HG02610 (cell line): ENCODE results near the gene RAB28.

Experiments used
- ATAC-seq: cut with Tn5 transposase; IDR thresholded peaks from one replicate; pipeline ENCODE4 v1.9.1; 2021; ENCODE audit warnings: mild to moderate bottlenecking, moderate library complexity; ENCODE audit not compliant: unreplicated experiment

Gene RAB28

GRCh38 chr4:13484122-13484748, at the start of gene RAB28:
TSS of gene RAB28 (minus strand) at chr4:13484340.
- peak; percentile 97 for ATAC-seq

- ATAC-seq, result no peak
These were observed 47.5 kb upstream of the RAB28 start for GRCh38 chr4:13531625-13531998.

DNA sequence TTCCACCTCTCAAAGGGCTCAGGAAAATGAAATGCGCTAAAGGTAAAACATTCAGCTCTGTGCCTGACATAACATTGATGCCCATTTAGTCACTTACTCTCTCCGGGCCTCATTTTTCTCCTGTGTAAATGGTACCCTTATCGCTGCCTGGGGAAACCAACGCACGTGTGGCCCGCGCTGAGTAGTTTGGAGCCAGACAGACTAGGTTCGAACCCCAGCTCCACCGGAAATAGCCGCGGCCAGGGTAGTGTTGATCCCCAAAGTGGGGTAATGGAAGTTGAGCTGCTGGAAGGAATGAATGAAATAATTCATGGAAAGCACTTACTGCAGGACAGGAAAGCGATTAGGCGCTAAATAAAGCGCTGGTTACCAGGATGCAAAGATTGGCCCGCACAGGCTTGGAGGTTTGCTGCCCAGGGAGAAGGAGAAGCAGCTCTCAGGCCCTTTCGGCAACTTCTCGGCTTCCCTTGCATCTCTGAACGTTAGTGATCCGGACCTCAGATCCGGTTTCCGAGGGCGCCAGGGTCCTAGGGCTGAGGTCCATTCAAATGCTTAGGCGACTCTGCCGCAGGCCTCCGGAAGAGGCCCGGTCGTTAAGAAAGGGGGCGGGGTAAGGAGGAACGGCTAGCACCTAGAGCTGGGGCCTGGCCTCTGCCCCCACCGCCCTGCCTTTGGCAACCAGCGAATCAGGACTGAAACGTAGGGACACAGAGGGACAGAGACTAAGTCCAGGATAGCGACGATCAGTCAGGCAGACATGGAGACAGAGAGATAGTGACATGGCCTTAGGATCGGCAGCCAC, 46.9 kb upstream of the RAB28 start:
- ATAC-seq, result no peak

DNA sequence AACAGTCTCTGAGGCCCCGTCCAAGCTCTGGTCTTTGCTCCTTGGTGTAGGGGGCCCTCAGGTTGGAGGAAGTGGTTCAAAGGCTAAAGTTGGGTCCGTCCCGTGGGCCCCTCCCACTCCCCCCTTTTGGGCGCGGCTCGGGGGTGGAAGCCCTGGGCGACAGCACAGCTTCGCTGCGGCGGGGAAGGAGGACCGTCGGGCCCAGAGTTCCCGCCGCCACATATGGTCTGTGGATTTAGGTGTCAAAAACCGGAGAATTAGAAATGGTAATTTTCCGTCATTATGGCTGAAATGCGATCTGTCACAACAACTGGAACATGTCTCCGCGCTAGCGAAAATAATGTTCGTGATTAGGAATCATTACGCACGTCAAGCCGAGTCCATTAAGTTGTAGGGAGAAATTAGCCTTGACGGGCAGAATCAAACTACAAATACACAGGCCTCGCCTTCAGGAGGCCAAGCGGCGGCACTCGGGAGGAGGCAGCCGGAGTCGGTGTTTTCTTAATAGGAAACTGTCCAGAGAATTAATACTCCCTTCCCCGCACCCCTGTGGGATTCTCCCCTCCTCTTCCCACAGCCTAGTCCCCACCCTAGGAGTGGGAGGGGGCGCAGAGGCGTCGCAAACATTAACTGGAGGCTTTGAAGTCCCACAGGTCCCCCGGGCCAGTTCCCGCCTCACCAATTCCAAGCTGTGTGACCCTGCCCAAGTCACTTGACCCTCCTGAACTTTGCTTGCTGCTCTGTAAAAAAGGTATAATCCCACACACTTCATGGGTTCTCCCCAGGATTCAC, 45.2 kb upstream of the RAB28 start:
- no peak for ATAC-seq

DNA sequence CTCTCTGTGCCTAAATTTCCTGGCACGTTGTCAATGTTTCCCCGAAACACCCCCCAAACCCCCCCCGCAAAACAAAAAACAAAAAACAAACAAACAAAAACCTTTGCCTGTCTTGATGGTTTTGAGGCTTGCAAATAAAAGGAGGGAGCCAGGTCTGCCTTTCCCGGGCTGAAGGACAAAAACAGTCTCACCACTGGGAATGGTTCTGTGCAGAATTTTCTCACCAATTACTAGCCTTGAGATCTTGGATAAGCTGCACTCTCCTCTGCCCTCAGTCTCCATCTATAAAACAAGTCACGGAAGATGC, 44.6 kb upstream of the RAB28 start:
- ATAC-seq, result no peak

GRCh38 chr4:13527981-13528820, 44.1 kb upstream of the RAB28 start:
- ATAC-seq, result peak; percentile 76

GRCh38 chr4:13527192-13527980, 43.2 kb upstream of the RAB28 start:
- ATAC-seq, result peak; percentile 24

DNA sequence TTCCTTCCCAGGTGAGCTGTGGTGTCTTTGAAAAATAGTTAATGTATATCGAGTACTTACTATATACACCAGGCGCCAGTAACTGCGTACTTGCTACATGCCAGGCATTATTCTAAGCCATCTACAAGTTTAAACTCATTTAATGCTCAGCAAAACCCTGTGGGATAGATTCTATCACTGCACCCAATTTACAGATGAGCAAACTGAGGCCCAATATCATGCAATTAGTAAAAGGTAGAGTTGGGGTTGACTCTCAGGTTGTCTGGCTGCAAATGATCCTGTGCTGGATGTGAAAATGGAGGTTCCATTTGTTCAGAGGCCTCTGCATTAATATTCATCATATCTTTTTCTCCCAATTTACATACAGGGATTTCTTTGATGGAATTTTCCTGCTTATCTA, 42.5 kb upstream of the RAB28 start:
- no peak for ATAC-seq

DNA sequence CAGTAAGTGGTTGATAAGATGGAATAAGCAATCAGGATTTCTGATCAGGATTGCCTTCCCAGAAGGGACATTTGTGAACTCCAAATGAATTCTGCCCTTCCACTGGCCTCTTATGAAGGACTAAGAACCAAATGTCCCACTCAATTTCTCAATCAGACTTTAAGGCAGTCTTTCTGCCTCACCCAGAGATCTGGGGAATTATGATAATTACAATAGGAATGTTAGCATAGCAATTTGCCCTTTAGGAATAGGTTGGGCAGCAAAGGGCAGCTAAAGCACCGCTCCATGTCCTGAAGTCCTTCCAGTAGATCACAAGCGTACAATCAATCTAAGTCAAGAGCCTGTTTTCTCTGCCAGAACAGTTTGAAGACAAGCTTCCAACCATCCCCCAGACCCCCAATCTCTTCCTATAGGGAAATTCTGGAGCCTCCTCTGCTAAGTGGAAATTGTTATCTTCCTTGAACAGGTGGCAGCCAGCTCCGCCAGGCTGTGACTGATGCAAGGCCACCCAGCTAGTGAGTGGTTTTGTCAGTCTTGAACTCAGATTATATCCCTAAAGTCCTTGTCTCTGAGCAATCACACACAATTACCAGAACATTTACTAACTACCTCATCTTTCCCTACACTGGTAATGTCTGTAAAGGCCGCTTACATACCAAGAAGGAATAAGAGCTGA, 41.6 kb upstream of the RAB28 start:
- no peak for ATAC-seq

GRCh38 chr4:13524504-13525243, 40.5 kb upstream of the RAB28 start:
- no peak for ATAC-seq

GRCh38 chr4:13523591-13524503, 39.7 kb upstream of the RAB28 start:
- ATAC-seq, result no peak

- no peak for ATAC-seq
These were observed 39.0 kb upstream of the RAB28 start for GRCh38 chr4:13523105-13523477.

GRCh38 chr4:13522282-13523104, 38.4 kb upstream of the RAB28 start:
- ATAC-seq, result no peak

DNA sequence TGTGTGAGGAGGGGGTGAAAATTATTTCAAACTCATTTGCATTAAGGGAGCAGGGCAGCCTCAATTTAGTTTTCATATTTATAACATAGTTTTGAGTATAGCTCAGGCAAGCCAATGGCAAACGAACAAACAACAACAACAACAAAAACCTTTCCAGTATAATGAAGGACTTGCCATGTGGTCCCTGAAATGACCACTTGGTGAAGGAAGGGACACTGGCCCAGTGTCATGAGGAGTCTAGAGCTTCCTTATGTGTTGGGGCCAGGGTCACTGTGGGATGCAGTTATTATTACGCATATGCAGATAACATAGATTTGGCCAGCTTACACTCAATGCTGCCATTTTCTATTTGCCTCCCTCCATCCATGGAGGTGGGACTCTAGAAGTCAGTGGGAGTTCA, 36.9 kb upstream of the RAB28 start:
- no peak for ATAC-seq

- no peak for ATAC-seq
These were observed 32.2 kb upstream of the RAB28 start for GRCh38 chr4:13516315-13516860.

- no peak for ATAC-seq
These were observed 31.1 kb upstream of the RAB28 start for GRCh38 chr4:13515268-13515667.

- ATAC-seq, result no peak
These were observed 30.6 kb upstream of the RAB28 start for GRCh38 chr4:13514722-13515121.
